HepG2 (cell line): ENCODE data around the gene LMNA. TPM values are rescaled to one million over a fixed set of nuclear protein-coding genes. Genes with fewer than 3 reads are reported as not detected.

ENCODE experiments used
- ATAC-seq: fragments of 200-7000 bp; cut with Tn5 transposase; 3 replicates; pipeline ENCODE4 v1.9.1; 2020; ENCODE audit warnings: mild to moderate bottlenecking, moderate library complexity
- BruUV-seq: library from RNA; stranded (reverse); fragments of 400-500 nt; replicated peaks from 2 replicates; lab custom pipeline; 2021; lab: Mats Ljungman, UMichigan
- CTCF ChIA-PET: fragments of 300-600 bp; formaldehyde crosslinking; extraction: SDS; loops from one replicate; lab custom pipeline; 2021; ENCODE audit warnings: low total read pairs, inconsistent platforms, low intra/inter-chr PET ratio; lab: Yijun Ruan, JAX
- POLR2A ChIA-PET: fragments of 350-600 bp; sonication (Branson Sonifier 250); formaldehyde crosslinking; loops from one replicate; lab custom pipeline; 2020; ENCODE audit warnings: antibody characterized with exemption, inconsistent platforms; lab: Yijun Ruan, JAX
- DNase-seq: peaks from one replicate; pipeline ENCODE4 v3.0.0-alpha.2; 2015; ENCODE audit warnings: low spot score
- FAIRE-seq: peaks from 3 replicates; lab custom pipeline; 2011; peaks lifted over from hg19 to GRCh38; lab: Jason Lieb, UNC
- H2AFZ ChIP-seq: one replicate; pipeline ENCODE4 v1.6.1; 2011; ENCODE audit warnings: low read length, inconsistent platforms
- H3K27ac ChIP-seq: fragments of 300-600 bp; 3 replicates; pipeline ENCODE4 v1.8.0; 2011; ENCODE audit warnings: mixed run types, mild to moderate bottlenecking, mixed read lengths, low read length, inconsistent platforms; ENCODE audit not compliant: insufficient read depth; ENCODE audit errors: extremely low read length
- H3K27me3 ChIP-seq, 2 experiments: fragments of 200-600 bp in 1 of 2; 2 replicates in 1 of 2; 3 replicates in 1 of 2; pipeline versions ENCODE4 v1.6.0 to v1.8.0; 2011; ENCODE audit warnings: low read length in 2 of 2, mild to moderate bottlenecking in 2 of 2, moderate library complexity in 2 of 2, inconsistent platforms in 1 of 2; ENCODE audit not compliant: insufficient read depth in 2 of 2, control insufficient read depth in 1 of 2
- H3K36me3 ChIP-seq, 2 experiments: fragments of 200-600 bp in 1 of 2; replicated peaks in 1 of 2; 2 replicates in 1 of 2; 3 replicates in 1 of 2; pipeline versions ENCODE4 v1.5.1 to v1.8.0; 2011; ENCODE audit warnings: low read length in 2 of 2, inconsistent platforms in 1 of 2; ENCODE audit not compliant: insufficient read depth in 2 of 2, control insufficient read depth in 1 of 2
- H3K4me1 ChIP-seq: 2 replicates; pipeline ENCODE4 v1.5.1; 2012; ENCODE audit warnings: low read length, inconsistent platforms; ENCODE audit not compliant: insufficient read depth
- H3K4me2 ChIP-seq: 2 replicates; pipeline ENCODE4 v1.6.0; 2011; ENCODE audit warnings: low read depth, low read length, inconsistent platforms
- H3K4me3 ChIP-seq, 3 experiments: fragments of 200-600 bp in 1 of 3; sonication (generic), shearing (Covaris generic) in 1 of 3; replicated peaks in 1 of 3; 2 replicates each; pipeline ENCODE4 v1.5.1; 2011 to 2016; ENCODE audit warnings: low read length in 3 of 3, inconsistent platforms in 2 of 3, low read depth in 2 of 3, mild to moderate bottlenecking in 2 of 3, control low read depth in 1 of 3, mixed read lengths in 1 of 3; ENCODE audit not compliant: insufficient read depth in 1 of 3
- H3K79me2 ChIP-seq: one replicate; pipeline ENCODE4 v1.6.1; 2011; ENCODE audit warnings: low read length, inconsistent platforms; ENCODE audit not compliant: insufficient read depth
- H3K9ac ChIP-seq: 2 replicates; pipeline ENCODE4 v1.6.0; 2011; ENCODE audit warnings: mild to moderate bottlenecking, low read depth, low read length, inconsistent platforms; ENCODE audit not compliant: insufficient read depth
- H3K9me3 ChIP-seq: 2 replicates; pipeline ENCODE4 v1.5.1; 2012; ENCODE audit warnings: mild to moderate bottlenecking, low read length
- H4K20me1 ChIP-seq: 2 replicates; pipeline ENCODE4 v1.6.0; 2011; ENCODE audit warnings: inconsistent platforms, mild to moderate bottlenecking, low read length, moderate library complexity; ENCODE audit not compliant: insufficient read depth
- BORCS8-MEF2B ChIP-seq: sonication (generic); formaldehyde crosslinking; IDR thresholded peaks from 2 replicates; pipeline ENCODE4 v1.8.0; 2022; ENCODE audit warnings: mild to moderate bottlenecking, missing genetic modification reagents
- CENPX ChIP-seq: sonication (generic); formaldehyde crosslinking; IDR thresholded peaks from 2 replicates; pipeline ENCODE4 v1.9.0; 2021; ENCODE audit warnings: mild to moderate bottlenecking, missing genetic modification reagents, moderate library complexity
- EP300 ChIP-seq, 3 experiments: sonication (generic) in 1 of 3; formaldehyde crosslinking in 1 of 3; IDR thresholded peaks; 2 replicates each; pipeline versions ENCODE4 v1.5.1 to v1.6.1; 2011 to 2020; ENCODE audit warnings: low read depth in 2 of 3, low read length in 2 of 3, borderline replicate concordance in 1 of 3, improper control_type of control experiment in 1 of 3, mild to moderate bottlenecking in 1 of 3, missing genetic modification reagents in 1 of 3, moderate library complexity in 1 of 3
- HIVEP1 ChIP-seq: sonication (generic); formaldehyde crosslinking; IDR thresholded peaks from 2 replicates; pipeline ENCODE4 v1.4.0; 2020; ENCODE audit warnings: mild to moderate bottlenecking, missing genetic modification reagents
- MATR3 ChIP-seq: sonication (generic); formaldehyde crosslinking; IDR thresholded peaks from 2 replicates; pipeline ENCODE4 v1.4.0; 2020; ENCODE audit warnings: missing genetic modification reagents
- NCOA1 ChIP-seq: sonication (generic); formaldehyde crosslinking; IDR thresholded peaks from 2 replicates; pipeline ENCODE4 v1.9.0; 2021; ENCODE audit warnings: missing genetic modification reagents
- PAF1 ChIP-seq: IDR thresholded peaks from 2 replicates; pipeline ENCODE4 v1.6.1; 2016; ENCODE audit warnings: missing genetic modification reagents, missing compliant biosample characterization
- SP140L ChIP-seq: sonication (generic); formaldehyde crosslinking; IDR thresholded peaks from 2 replicates; pipeline ENCODE4 v1.4.0; 2020; ENCODE audit warnings: missing genetic modification reagents, borderline replicate concordance
- ZBTB33 ChIP-seq: sonication (generic); formaldehyde crosslinking; IDR thresholded peaks from 2 replicates; pipeline ENCODE4 v1.4.0; 2020; ENCODE audit warnings: missing genetic modification reagents
- WGBS: methylation state at CpG from one replicate; pipeline ENCODE4 v1.1.6; 2017; ENCODE audit warnings: low lambda C conversion rate; 5-methylcytosine and 5-hydroxymethylcytosine counted together
- in situ Hi-C: cut with HindIII; loops from 2 replicates; pipeline ENCODE4 v1.10.0; 2017; ENCODE audit warnings: low pct_unique_long_range_greater_than_20kb; ENCODE audit not compliant: extremely low pct_ligation_motif_present
- intact Hi-C: fragments of 100-400 bp; cut with micrococcal nuclease; formaldehyde crosslinking; loops from one replicate; pipeline ENCODE4 v1.10.0; 2022; ENCODE audit not compliant: unreplicated experiment
- polyA plus RNA-seq, 8 experiments: library from polyadenylated mRNA; depleted of rRNA in 3 of 8; stranded (reverse) in 7 of 8; unstranded in 1 of 8; fragments of >200 nt; fragmentation: Illumina TruSeq in 4 of 8; extraction: Trizol in 4 of 8; gene quantifications; 2 replicates each; pipeline versions ENCODE4 v1.2.1 to v1.2.3, GENCODE V29; 2011 to 2016; ENCODE audit warnings: low read depth in 4 of 8, missing spikeins in 1 of 8, mixed read lengths in 1 of 8; ENCODE audit not compliant: insufficient read depth in 1 of 8
- total RNA-seq, 5 experiments: library from RNA; depleted of rRNA; stranded (reverse); fragments of >200 nt; fragmentation: Illumina TruSeq; extraction: Trizol; gene quantifications; 2 replicates each; pipeline ENCODE4 v1.2.3, GENCODE V29; 2016; ENCODE audit warnings: low read depth in 1 of 5

The LMNA gene
- total and polyA plus RNA-seq, 2 of the 13 experiments (the other 11 are each of a cell fraction or from before 2014, with no cell fraction given), result 107 to 225 TPM

GRCh38 chr1:156074661-156075060 lies 39.9 kb upstream of the LMNA start:
- Histone ChIP-seq H3K36me3 (peaks cover 5 to 14% of the 10 kb centered on the region in 2 experiments; a peak in 4 of 5 replicates), H3K79me2 (peaks cover 3% of the 10 kb centered on the region), H4K20me1 (no peaks in the 10 kb centered on the region; the same call in 1 of the 2 replicates)
- CTCF ChIA-PET, result no interaction called here
- TF ChIP-seq CENPX (CRISPR knock-in tag), result no peak
- TF ChIP-seq NCOA1 (CRISPR knock-in tag), result no peak
- TF ChIP-seq HIVEP1 (CRISPR knock-in tag), result no peak
- no peak for TF ChIP-seq PAF1 (CRISPR knock-in tag)
- TF ChIP-seq MATR3 (CRISPR knock-in tag), result no peak
- TF ChIP-seq, all 625 proteins: peak for 0
- in situ Hi-C loops (no loop called here), intact Hi-C loops (no loop called here)
- no peak overlapping the region for H3K4me2 ChIP-seq
- no peak for ATAC-seq
- no peaks in the 10 kb centered on the region for H3K27me3 ChIP-seq
- no peaks in the 10 kb centered on the region for H3K9me3 ChIP-seq
- no peak for DNase-seq
- H2AFZ ChIP-seq, result no peak overlapping the region
- POLR2A ChIA-PET, result no interaction called here
- WGBS, result 93% methylated on average over 5 of the region's 8 CpGs
- no TSS peak for BruUV-seq
- H3K4me1 ChIP-seq, result peaks cover 45% of the 10 kb centered on the region
- H3K9ac ChIP-seq, result no peak overlapping the region
- FAIRE-seq, result no peak
- H3K27ac ChIP-seq, result no peak overlapping the region
- no peak overlapping the region for H3K4me3 ChIP-seq

GRCh38 chr1:156075162-156075561 lies 39.3 kb upstream of the LMNA start:
- peaks cover 8% of the 10 kb centered on the region for H3K79me2 ChIP-seq
- H3K4me2 ChIP-seq, result no peak overlapping the region
- intact Hi-C loops, result no loop called here
- CTCF ChIA-PET, result no interaction called here
- TF ChIP-seq EP300 (IDR thresholded peaks at IDR 0.05; ENCODE audit: low read depth in 2 of 2, low read length in 2 of 2) (peak in 1 of 2 experiments; percentile 55; a peak in 1 of 4 replicates), EP300 (CRISPR knock-in tag; IDR thresholded peaks at IDR 0.05; ENCODE audit: borderline replicate concordance) (no peak), ZBTB33 (CRISPR knock-in tag) (peak; percentile 45; the same call in 1 of the 2 replicates), BORCS8-MEF2B (CRISPR knock-in tag) (no peak), SP140L (CRISPR knock-in tag) (no peak)
- H3K4me1 ChIP-seq, result peaks cover 45% of the 10 kb centered on the region
- 74% methylated on average over 3 of the region's 3 CpGs for WGBS
- no peaks in the 10 kb centered on the region for H3K9me3 ChIP-seq
- no peaks in the 10 kb centered on the region; the same call in 1 of the 2 replicates for H4K20me1 ChIP-seq
- no peak overlapping the region for H3K9ac ChIP-seq
- POLR2A ChIA-PET, result no interaction called here
- DNase-seq, result no peak
- H3K4me3 ChIP-seq, result no peak overlapping the region
- H2AFZ ChIP-seq, result no peak overlapping the region
- in situ Hi-C loops, result no loop called here
- ATAC-seq, result no peak
- no peak for FAIRE-seq
- no TSS peak for BruUV-seq
- H3K27ac ChIP-seq, result no peak overlapping the region
- peaks cover 5 to 14% of the 10 kb centered on the region in 2 experiments; a peak in 4 of 5 replicates for H3K36me3 ChIP-seq
- H3K27me3 ChIP-seq, result no peaks in the 10 kb centered on the region
